ENCODE results near the gene CDH4.
A peak's percentile ranks its signal among the peaks of the same experiment; 100 is the strongest.

Gene CDH4

GRCh38 chr20:61251529-61252393, at the start of gene CDH4:
Gene CDH4 (plus strand): TSS chr20:61252261.
- DNase-seq = no peak

- DNase-seq = peak; percentile 47
Measured at GRCh38 chr20:61203320-61203719, 48.7 kb upstream of the CDH4 start.

- no peak for DNase-seq
Measured at GRCh38 chr20:61204206-61204605, 47.9 kb upstream of the CDH4 start.

GRCh38 chr20:61205769-61206168, 46.3 kb upstream of the CDH4 start:
- no peak for DNase-seq

- no peak for DNase-seq
Measured at GRCh38 chr20:61210862-61211261, 41.2 kb upstream of the CDH4 start.

GRCh38 chr20:61217848-61218247, 34.2 kb upstream of the CDH4 start:
- no peak for DNase-seq

- no peak for DNase-seq
Measured at GRCh38 chr20:61219021-61219431, 33.0 kb upstream of the CDH4 start.

- no peak for DNase-seq
Measured at GRCh38 chr20:61220131-61220530, 31.9 kb upstream of the CDH4 start.

- no peak for DNase-seq
Measured at GRCh38 chr20:61220626-61221325, 31.3 kb upstream of the CDH4 start.

GRCh38 chr20:61222699-61223098, 29.4 kb upstream of the CDH4 start:
- no peak for DNase-seq

- DNase-seq = no peak
Measured at GRCh38 chr20:61223121-61223520, 28.9 kb upstream of the CDH4 start.

GRCh38 chr20:61230166-61230565, 21.9 kb upstream of the CDH4 start:
- no peak for DNase-seq

- no peak for DNase-seq
Measured at GRCh38 chr20:61233590-61233989, 18.5 kb upstream of the CDH4 start.

- peak; percentile 15 for DNase-seq
Measured at GRCh38 chr20:61234224-61234890, 17.7 kb upstream of the CDH4 start.

- DNase-seq = no peak
Measured at GRCh38 chr20:61236713-61237112, 15.3 kb upstream of the CDH4 start.

- DNase-seq = no peak
Measured at GRCh38 chr20:61238813-61239212, 13.2 kb upstream of the CDH4 start.

- no peak for DNase-seq
Measured at GRCh38 chr20:61240814-61241213, 11.2 kb upstream of the CDH4 start.

GRCh38 chr20:61244213-61244612, 7.8 kb upstream of the CDH4 start:
- no peak for DNase-seq

- no peak for DNase-seq
Measured at GRCh38 chr20:61246269-61246668, 5.8 kb upstream of the CDH4 start.

- no peak for DNase-seq
Measured at GRCh38 chr20:61249626-61250025, 2.4 kb upstream of the CDH4 start.

GRCh38 chr20:61252601-61253263, 671 bp downstream of the CDH4 start:
- DNase-seq = no peak

- DNase-seq = no peak
Measured at GRCh38 chr20:61253264-61253639, 1.2 kb downstream of the CDH4 start.
